ENCODE measurements around the gene SARS1. TPM values are rescaled to one million over a fixed set of nuclear protein-coding genes. Genes with fewer than 3 reads are reported as not detected.

Gene SARS1
- total and polyA plus RNA-seq, 2 of the 13 experiments (the other 11 are each of a cell fraction or from before 2014, with no cell fraction given) = 103 to 134 TPM

- TF ChIP-seq XRCC5 (optimal IDR thresholded peaks at IDR 0.05; ENCODE audit: low read length) = no peak
- TF ChIP-seq ZNF33A (CRISPR knock-in tag; IDR thresholded peaks at IDR 0.05; ENCODE audit: borderline replicate concordance) = no peak
- no peak for TF ChIP-seq ZNF75D (CRISPR knock-in tag; IDR thresholded peaks at IDR 0.05; ENCODE audit: borderline replicate concordance)
- no peak for TF ChIP-seq DR1 (CRISPR knock-in tag; IDR thresholded peaks at IDR 0.05)
- no peak for TF ChIP-seq GTF3A (CRISPR knock-in tag; conservative IDR thresholded peaks at IDR 0.05)
Observed at GRCh38 chr1:109261006-109261405, 47.3 kb downstream of the SARS1 start (continued).

- CTCF ChIA-PET (ENCODE audit: low intra/inter-chr PET ratio, low total read pairs) = no interaction called here
- 85% methylated on average over 6 of the region's 6 CpGs for WGBS (ENCODE audit: low lambda C conversion rate)
- no peak for TF ChIP-seq THAP11 (CRISPR knock-in tag; IDR thresholded peaks at IDR 0.05)
- TF ChIP-seq ZNF205 (CRISPR knock-in tag; IDR thresholded peaks at IDR 0.05) = no peak
- no peak for TF ChIP-seq TIGD3 (CRISPR knock-in tag; IDR thresholded peaks at IDR 0.05; ENCODE audit: borderline replicate concordance)
- TF ChIP-seq MTA1 (CRISPR knock-in tag; IDR thresholded peaks at IDR 0.05; ENCODE audit: borderline replicate concordance) = no peak
- TF ChIP-seq NPAS2 (CRISPR knock-in tag; IDR thresholded peaks at IDR 0.05; ENCODE audit: borderline replicate concordance) = no peak
- TF ChIP-seq ZNF446 (CRISPR knock-in tag; IDR thresholded peaks at IDR 0.05) = no peak
- TF ChIP-seq ZNF280B (CRISPR knock-in tag; IDR thresholded peaks at IDR 0.05; ENCODE audit: borderline replicate concordance) = no peak
- no peak for TF ChIP-seq NR1H2 (CRISPR knock-in tag; IDR thresholded peaks at IDR 0.05; ENCODE audit: borderline replicate concordance, low read depth)
- TF ChIP-seq ZNF224 (CRISPR knock-in tag; IDR thresholded peaks at IDR 0.05) = no peak
- no peak for TF ChIP-seq ZNF253 (CRISPR knock-in tag; IDR thresholded peaks at IDR 0.05; ENCODE audit: borderline replicate concordance)
- TF ChIP-seq ZNF564 (CRISPR knock-in tag; IDR thresholded peaks at IDR 0.05) = no peak
- TF ChIP-seq SNAPC5 (CRISPR knock-in tag; IDR thresholded peaks at IDR 0.05; ENCODE audit: borderline replicate concordance) = no peak
- TF ChIP-seq TFE3 (CRISPR knock-in tag; IDR thresholded peaks at IDR 0.05) = no peak
- no peak for TF ChIP-seq ZNF44 (CRISPR knock-in tag; IDR thresholded peaks at IDR 0.05)
Observed at GRCh38 chr1:109261578-109261977, 47.9 kb downstream of the SARS1 start.

More at GRCh38 chr1:109261578-109261977, 47.9 kb downstream of the SARS1 start:
- no peaks in the 10 kb centered on the region for H3K27me3 ChIP-seq (ENCODE audit: control insufficient read depth in 1 of 2, insufficient read depth in 2 of 2, low read length in 2 of 2)
- H3K4me1 ChIP-seq (ENCODE audit: insufficient read depth, low read length) = no peaks in the 10 kb centered on the region
- ATAC-seq (no peak), FAIRE-seq (no peak), DNase-seq (ENCODE audit: low spot score) (no peak)
- intact Hi-C loops (cut with micrococcal nuclease; ENCODE audit: unreplicated experiment) = loop anchor here (5.0 kb wide), 1 partner anchor 169 kb away; the partner anchor contains the start of gene TMEM167B
- no peaks in the 10 kb centered on the region for H3K9me3 ChIP-seq (ENCODE audit: low read length)
- no peak overlapping the region for H2AFZ ChIP-seq (ENCODE audit: low read length)
- no peak overlapping the region for H3K9ac ChIP-seq (ENCODE audit: insufficient read depth, low read depth, low read length)
- no peak overlapping the region for H3K27ac ChIP-seq (ENCODE audit: extremely low read length, insufficient read depth, low read length)
- no peak overlapping the region for H3K4me2 ChIP-seq (ENCODE audit: low read depth, low read length)
- H4K20me1 ChIP-seq (ENCODE audit: insufficient read depth, low read length) = no peaks in the 10 kb centered on the region
- peaks cover 3 to 16% of the 10 kb centered on the region in 2 experiments; a peak in 4 of 5 replicates for H3K36me3 ChIP-seq (replicated peaks in 1 of 2; ENCODE audit: control insufficient read depth in 1 of 2, insufficient read depth in 2 of 2, low read length in 2 of 2)
- POLR2A ChIA-PET = interaction anchor here (1.1 kb wide), 1 partner anchor 8 kb away, joined by 3 read pairs; no protein-coding TSS in a partner anchor
- no peaks in the 10 kb centered on the region for H3K79me2 ChIP-seq (ENCODE audit: insufficient read depth, low read length)
- BruUV-seq (replicated peaks) = no TSS peak
- in situ Hi-C loops (cut with HindIII; ENCODE audit: extremely low pct_ligation_motif_present, low pct_unique_long_range_greater_than_20kb) = loop anchor here (5.0 to 10.0 kb wide), 3 partner anchors 59 to 273 kb away; partner anchors contain the start of gene GPR61
- H3K4me3 ChIP-seq (replicated peaks in 1 of 3; ENCODE audit: insufficient read depth in 1 of 3, low read depth in 2 of 3, low read length in 3 of 3) = no peak overlapping the region

Measured in HepG2 (cell line).